ENCODE measurements around the gene SHISA4. TPM values are rescaled to one million over a fixed set of nuclear protein-coding genes. Genes with fewer than 3 reads are reported as not detected.
A peak's percentile ranks its signal among the peaks of the same experiment; 100 is the strongest.

SHISA4 gene
- total RNA-seq, 1 donor from 2014 or later, result 3.0 TPM

DNA sequence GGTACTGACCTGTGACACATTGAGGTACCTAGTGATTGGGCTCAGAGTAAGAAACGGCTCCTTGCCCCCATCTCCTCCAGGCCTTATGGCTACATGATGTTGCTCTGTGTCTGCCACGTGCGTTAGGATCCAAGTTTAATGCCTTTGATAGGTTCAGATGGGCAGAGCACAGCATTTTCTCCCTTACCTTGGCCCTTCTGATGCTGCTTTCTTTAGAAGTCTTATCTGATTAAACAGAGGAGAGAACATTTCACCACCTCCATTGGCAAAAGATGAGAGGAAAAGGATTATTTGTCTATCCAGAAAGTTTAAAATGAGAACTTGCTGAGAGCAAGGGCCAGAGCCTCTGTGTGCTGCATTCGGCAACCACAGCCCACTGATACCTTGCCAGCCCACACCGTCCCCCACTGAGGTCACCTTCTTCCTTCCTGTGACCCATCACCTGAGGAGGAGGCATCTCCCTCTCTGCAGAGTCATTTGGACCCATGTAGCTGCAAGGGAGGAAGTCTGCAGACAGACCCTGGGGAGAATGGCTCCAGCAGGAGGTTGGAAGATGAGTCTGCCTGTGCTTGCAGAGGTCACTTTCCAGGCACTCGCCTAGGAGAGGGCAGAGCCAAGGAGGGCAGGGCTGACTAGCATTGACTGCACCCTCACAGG lies 16.7 kb downstream of the SHISA4 start:
- Mint-ChIP-seq H3K9me3 (no peaks in the 10 kb centered on the region), H3K4me1 (peaks cover 7% of the 10 kb centered on the region), H3K27ac (peak overlapping the region; percentile 47), H3K4me3 (no peak overlapping the region), H3K27me3 (ENCODE audit: insufficient read depth, low read depth) (peaks cover 6% of the 10 kb centered on the region), H3K36me3 (no peaks in the 10 kb centered on the region)
- no peaks in the 10 kb centered on the region for H4K20me1 ChIP-seq (ENCODE audit: low read depth)
- H3K4me1 ChIP-seq, result no peaks in the 10 kb centered on the region
- H3K4me3 ChIP-seq, result no peak overlapping the region
- TF ChIP-seq, protein P1, sequence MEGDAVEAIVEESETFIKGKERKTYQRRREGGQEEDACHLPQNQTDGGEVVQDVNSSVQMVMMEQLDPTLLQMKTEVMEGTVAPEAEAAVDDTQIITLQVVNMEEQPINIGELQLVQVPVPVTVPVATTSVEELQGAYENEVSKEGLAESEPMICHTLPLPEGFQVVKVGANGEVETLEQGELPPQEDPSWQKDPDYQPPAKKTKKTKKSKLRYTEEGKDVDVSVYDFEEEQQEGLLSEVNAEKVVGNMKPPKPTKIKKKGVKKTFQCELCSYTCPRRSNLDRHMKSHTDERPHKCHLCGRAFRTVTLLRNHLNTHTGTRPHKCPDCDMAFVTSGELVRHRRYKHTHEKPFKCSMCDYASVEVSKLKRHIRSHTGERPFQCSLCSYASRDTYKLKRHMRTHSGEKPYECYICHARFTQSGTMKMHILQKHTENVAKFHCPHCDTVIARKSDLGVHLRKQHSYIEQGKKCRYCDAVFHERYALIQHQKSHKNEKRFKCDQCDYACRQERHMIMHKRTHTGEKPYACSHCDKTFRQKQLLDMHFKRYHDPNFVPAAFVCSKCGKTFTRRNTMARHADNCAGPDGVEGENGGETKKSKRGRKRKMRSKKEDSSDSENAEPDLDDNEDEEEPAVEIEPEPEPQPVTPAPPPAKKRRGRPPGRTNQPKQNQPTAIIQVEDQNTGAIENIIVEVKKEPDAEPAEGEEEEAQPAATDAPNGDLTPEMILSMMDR (IDR thresholded peaks at IDR 0.05), result no peak
- no peak for DNase-seq (ENCODE audit: low spot score)
- H3K9me3 ChIP-seq (ENCODE audit: low read depth), result no peaks in the 10 kb centered on the region
- no peaks in the 10 kb centered on the region for H3K27me3 ChIP-seq
- H2AFZ ChIP-seq (replicated peaks), result no peak overlapping the region
- H3K9ac ChIP-seq, result no peak overlapping the region
- H3K36me3 ChIP-seq, result no peaks in the 10 kb centered on the region
- no peaks in the 10 kb centered on the region for H3F3A ChIP-seq (ENCODE audit: low read depth)
- no peak overlapping the region for H3K27ac ChIP-seq
- H3K79me2 ChIP-seq (ENCODE audit: low read depth), result no peaks in the 10 kb centered on the region
- no peak overlapping the region for H3K4me2 ChIP-seq

DNA sequence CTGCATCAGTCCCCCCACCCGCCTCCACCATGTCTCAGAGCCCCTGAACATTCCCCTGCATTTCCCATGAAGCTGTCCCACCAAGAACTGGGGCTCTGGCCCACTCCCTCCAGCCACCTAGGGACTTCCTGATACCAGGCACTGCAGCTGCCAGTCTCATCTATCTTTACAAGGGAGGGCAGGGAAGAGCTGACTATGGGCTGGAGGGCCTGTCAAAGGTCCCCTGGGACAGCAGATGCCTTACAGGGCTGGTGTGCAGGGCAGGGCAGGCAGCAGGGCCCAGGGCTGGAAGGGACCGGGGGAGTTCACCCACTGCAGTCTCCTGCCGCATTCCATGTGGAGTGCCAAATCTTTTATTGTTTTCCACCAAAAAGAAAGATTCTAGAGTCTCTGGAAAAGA lies 17.6 kb downstream of the SHISA4 start:
- peak overlapping the region; percentile 57 for H3K27ac Mint-ChIP-seq
- Histone ChIP-seq H3K9me3 (ENCODE audit: low read depth) (no peaks in the 10 kb centered on the region), H3K4me3 (no peak overlapping the region), H2AFZ (replicated peaks) (no peak overlapping the region), H3K27ac (no peak overlapping the region), H4K20me1 (ENCODE audit: low read depth) (no peaks in the 10 kb centered on the region), H3K36me3 (no peaks in the 10 kb centered on the region), H3F3A (ENCODE audit: low read depth) (peaks cover 6% of the 10 kb centered on the region), H3K9ac (no peak overlapping the region), H3K4me2 (no peak overlapping the region), H3K79me2 (ENCODE audit: low read depth) (no peaks in the 10 kb centered on the region), H3K27me3 (no peaks in the 10 kb centered on the region), H3K4me1 (peaks cover under 1% of the 10 kb centered on the region)
- H3K36me3 Mint-ChIP-seq, result no peaks in the 10 kb centered on the region
- peaks cover 6% of the 10 kb centered on the region for H3K27me3 Mint-ChIP-seq (ENCODE audit: insufficient read depth, low read depth)
- no peak for DNase-seq (ENCODE audit: low spot score)
- H3K9me3 Mint-ChIP-seq, result no peaks in the 10 kb centered on the region
- no peak overlapping the region for H3K4me3 Mint-ChIP-seq
- TF ChIP-seq EZH2 (IDR thresholded peaks at IDR 0.05) (no peak), EZH2phosphoT487 (IDR thresholded peaks at IDR 0.05) (no peak)
- TF ChIP-seq, protein P1 (IDR thresholded peaks at IDR 0.05), result no peak
- H3K4me1 Mint-ChIP-seq, result peaks cover 10% of the 10 kb centered on the region

DNA sequence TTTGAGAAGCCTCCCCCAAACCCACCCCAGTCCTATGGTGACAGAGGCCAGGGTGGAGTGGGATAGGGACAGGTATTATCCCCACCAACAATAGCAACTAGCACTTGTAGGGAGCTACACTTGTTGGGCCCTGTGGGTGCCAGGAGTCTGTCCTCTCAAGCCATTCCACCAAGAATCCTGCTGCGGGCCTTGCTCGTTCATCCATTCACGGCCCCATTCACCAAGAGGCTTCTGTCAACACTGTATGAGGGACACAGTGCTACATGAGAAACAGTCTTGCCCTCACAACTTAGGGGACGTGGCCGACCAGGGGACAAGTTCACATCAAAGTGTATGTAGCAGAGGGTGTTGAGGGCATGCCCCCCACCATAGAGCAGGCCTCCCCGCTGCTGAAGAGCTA lies 18.9 kb downstream of the SHISA4 start:
- Histone ChIP-seq H3K79me2 (ENCODE audit: low read depth) (no peaks in the 10 kb centered on the region), H3F3A (ENCODE audit: low read depth) (peaks cover 19% of the 10 kb centered on the region)
- no peak overlapping the region for H3K4me3 Mint-ChIP-seq

More for the DNA sequence above, 18.9 kb downstream of the SHISA4 start:
- Mint-ChIP-seq H3K4me1 (peaks cover 19% of the 10 kb centered on the region), H3K9me3 (no peaks in the 10 kb centered on the region), H3K27ac (no peak overlapping the region), H3K27me3 (ENCODE audit: insufficient read depth, low read depth) (peaks cover 3% of the 10 kb centered on the region), H3K36me3 (no peaks in the 10 kb centered on the region)
- Histone ChIP-seq H4K20me1 (ENCODE audit: low read depth) (no peaks in the 10 kb centered on the region), H3K4me2 (no peak overlapping the region), H3K9me3 (ENCODE audit: low read depth) (no peaks in the 10 kb centered on the region), H3K4me1 (peaks cover 10% of the 10 kb centered on the region), H3K9ac (no peak overlapping the region), H3K36me3 (no peaks in the 10 kb centered on the region), H2AFZ (replicated peaks) (no peak overlapping the region), H3K4me3 (no peak overlapping the region), H3K27ac (no peak overlapping the region), H3K27me3 (no peaks in the 10 kb centered on the region)
- no peak for DNase-seq (ENCODE audit: low spot score)
- TF ChIP-seq, protein P1 (IDR thresholded peaks at IDR 0.05), result no peak
- no peak for TF ChIP-seq EZH2 (IDR thresholded peaks at IDR 0.05)
- no peak for TF ChIP-seq EZH2phosphoT487 (IDR thresholded peaks at IDR 0.05)

Data from neural progenitor cell (in vitro differentiated cells).